Measurements from ENCODE around the gene XKRX. TPM values are rescaled to one million over a fixed set of nuclear protein-coding genes. Genes with fewer than 3 reads are reported as not detected.

Gene XKRX
- total RNA-seq, 1 experiment from 2014 or later: not detected

- no TSS peak for BruUV-seq (replicated peaks)
- intact Hi-C loops (cut with micrococcal nuclease; ENCODE audit: unreplicated experiment): no loop called here
- DNase-seq (ENCODE audit: low spot score): no peak
- Histone ChIP-seq H3K9me3 (ENCODE audit: low read depth, low read length, poor library complexity, severe bottlenecking) (no peaks in the 10 kb centered on the region), H3K27me3 (replicated peaks; ENCODE audit: insufficient read depth, low read depth, low read length, poor library complexity) (no peaks in the 10 kb centered on the region), H3K36me3 (ENCODE audit: insufficient read depth, low read length, poor library complexity, severe bottlenecking) (no peaks in the 10 kb centered on the region), H3K4me3 (ENCODE audit: low read depth, low read length, poor library complexity, severe bottlenecking) (no peak overlapping the region), H3K27ac (ENCODE audit: low read depth, low read length, poor library complexity, severe bottlenecking) (no peak overlapping the region), H3K4me1 (ENCODE audit: insufficient read depth, low read length, poor library complexity, severe bottlenecking) (no peaks in the 10 kb centered on the region)
- ChIA-PET CTCF (no interaction called here), POLR2A (ENCODE audit: low non-redundant PET) (no interaction called here)
- TF ChIP-seq EZH2 (IDR thresholded peaks at IDR 0.05; ENCODE audit: borderline replicate concordance, low read depth, low read length, poor library complexity, severe bottlenecking) (no peak), CTCF (conservative IDR thresholded peaks at IDR 0.05; ENCODE audit: low read depth, low read length) (no peak)
These were observed 24.3 kb downstream of the XKRX start for GRCh38 chrX:100904433-100904832.

GRCh38 chrX:100895365-100896075 is 33.2 kb downstream of the XKRX start:
- H3K4me1 ChIP-seq (ENCODE audit: insufficient read depth, low read length, poor library complexity, severe bottlenecking): no peaks in the 10 kb centered on the region
- H3K27ac ChIP-seq (ENCODE audit: low read depth, low read length, poor library complexity, severe bottlenecking): no peak overlapping the region
- no peak overlapping the region for H3K4me3 ChIP-seq (ENCODE audit: low read depth, low read length, poor library complexity, severe bottlenecking)
- H3K9me3 ChIP-seq (ENCODE audit: low read depth, low read length, poor library complexity, severe bottlenecking): no peaks in the 10 kb centered on the region
- BruUV-seq (replicated peaks): no TSS peak
- no peaks in the 10 kb centered on the region for H3K36me3 ChIP-seq (ENCODE audit: insufficient read depth, low read length, poor library complexity, severe bottlenecking)
- intact Hi-C loops (cut with micrococcal nuclease; ENCODE audit: unreplicated experiment): loop anchor here (5.0 kb wide), 2 partner anchors 312 to 392 kb away; no protein-coding TSS in a partner anchor
- peak; percentile 24 for DNase-seq (ENCODE audit: low spot score)
- CTCF ChIA-PET: no interaction called here
- POLR2A ChIA-PET (ENCODE audit: low non-redundant PET): no interaction called here
- TF ChIP-seq EZH2 (IDR thresholded peaks at IDR 0.05; ENCODE audit: borderline replicate concordance, low read depth, low read length, poor library complexity, severe bottlenecking): no peak
- peak; percentile 49 for TF ChIP-seq CTCF (conservative IDR thresholded peaks at IDR 0.05; ENCODE audit: low read depth, low read length)
- no peaks in the 10 kb centered on the region for H3K27me3 ChIP-seq (replicated peaks; ENCODE audit: insufficient read depth, low read depth, low read length, poor library complexity)

- CTCF ChIA-PET: no interaction called here
- no peak overlapping the region for H3K4me3 ChIP-seq (ENCODE audit: low read depth, low read length, poor library complexity, severe bottlenecking)
- BruUV-seq (replicated peaks): no TSS peak
- POLR2A ChIA-PET (ENCODE audit: low non-redundant PET): interaction anchor here (0.6 kb wide), 1 partner anchor 18 kb away, joined by 4 read pairs; no protein-coding TSS in a partner anchor
- H3K36me3 ChIP-seq (ENCODE audit: insufficient read depth, low read length, poor library complexity, severe bottlenecking): no peaks in the 10 kb centered on the region
- intact Hi-C loops (cut with micrococcal nuclease; ENCODE audit: unreplicated experiment): no loop called here
- H3K27me3 ChIP-seq (replicated peaks; ENCODE audit: insufficient read depth, low read depth, low read length, poor library complexity): no peaks in the 10 kb centered on the region
- H3K27ac ChIP-seq (ENCODE audit: low read depth, low read length, poor library complexity, severe bottlenecking): no peak overlapping the region
- no peaks in the 10 kb centered on the region for H3K9me3 ChIP-seq (ENCODE audit: low read depth, low read length, poor library complexity, severe bottlenecking)
- H3K4me1 ChIP-seq (ENCODE audit: insufficient read depth, low read length, poor library complexity, severe bottlenecking): no peaks in the 10 kb centered on the region
- TF ChIP-seq CTCF (conservative IDR thresholded peaks at IDR 0.05; ENCODE audit: low read depth, low read length) (no peak), EZH2 (IDR thresholded peaks at IDR 0.05; ENCODE audit: borderline replicate concordance, low read depth, low read length, poor library complexity, severe bottlenecking) (no peak)
- no peak for DNase-seq (ENCODE audit: low spot score)
These were observed 45.1 kb downstream of the XKRX start for GRCh38 chrX:100883654-100884053.
